T-cell (primary cell): ENCODE results near the gene FBXL15. TPM values are rescaled to one million over a fixed set of nuclear protein-coding genes. Genes with fewer than 3 reads are reported as not detected.
A peak's percentile ranks its signal among the peaks of the same experiment; 100 is the strongest.

ENCODE experiments used
- ATAC-seq, 4 experiments: fragments of 200-7000 bp in 3 of 4; fragments of 150-1000 bp in 1 of 4; cut with Tn5 transposase; replicated peaks in 1 of 4; 1 replicate in 3 of 4; 2 replicates in 1 of 4; pipeline ENCODE4 v1.10.0; 2021; ENCODE audit warnings: moderate library complexity in 3 of 4, mild to moderate bottlenecking in 2 of 4, moderate number of reproducible peaks in 1 of 4
- CTCF ChIA-PET, 2 donors: fragments of 300-600 bp; sonication (Branson Sonifier 250); formaldehyde crosslinking; loops; one replicate each; lab custom pipeline; 2022; ENCODE audit warnings: antibody characterized with exemption in 2 of 2; lab: Charles Lee
- POLR2A ChIA-PET, 2 donors: fragments of 300-600 bp; sonication (Branson Sonifier 250); formaldehyde crosslinking; loops; one replicate each; lab custom pipeline; 2022; ENCODE audit warnings: antibody characterized with exemption in 2 of 2; lab: Charles Lee
- DNase-seq, 35 experiments: peaks; one replicate each; pipeline versions ENCODE4 v3.0.0 to v3.0.0-alpha.2; 2013 to 2023
- H3K27ac ChIP-seq: one replicate; pipeline ENCODE4 v1.5.1; 2013; ENCODE audit warnings: low read length
- H3K27me3 ChIP-seq, 2 experiments: replicated peaks in 1 of 2; 1 replicate in 1 of 2; 2 replicates in 1 of 2; pipeline versions ENCODE4 v1.6.1 to v1.7.0; 2013; ENCODE audit warnings: low read length in 1 of 2, mixed read lengths in 1 of 2; ENCODE audit not compliant: control insufficient read depth in 2 of 2, insufficient read depth in 2 of 2; ENCODE audit errors: extremely low read depth in 1 of 2
- H3K36me3 ChIP-seq, 2 donors: 1 replicate in 1 of 2; 2 replicates in 1 of 2; pipeline versions ENCODE4 v1.6.1 to v1.7.0; 2013; ENCODE audit warnings: low read length in 1 of 2; ENCODE audit not compliant: control insufficient read depth in 2 of 2, insufficient read depth in 1 of 2; ENCODE audit errors: extremely low read depth in 1 of 2
- H3K4me1 ChIP-seq, 2 experiments: 1 replicate in 1 of 2; 2 replicates in 1 of 2; pipeline versions ENCODE4 v1.6.1 to v1.7.0; 2013; ENCODE audit warnings: low read length in 2 of 2, mixed read lengths in 1 of 2; ENCODE audit not compliant: insufficient read depth in 2 of 2, control insufficient read depth in 1 of 2; ENCODE audit errors: extremely low read depth in 1 of 2
- H3K4me3 ChIP-seq, 2 donors: 1 replicate in 1 of 2; 2 replicates in 1 of 2; pipeline versions ENCODE4 v1.5.1 to v1.7.0; 2013; ENCODE audit warnings: mild to moderate bottlenecking in 2 of 2, low read length in 1 of 2, moderate library complexity in 1 of 2; ENCODE audit not compliant: control insufficient read depth in 1 of 2; ENCODE audit errors: extremely low read depth in 1 of 2
- H3K9me3 ChIP-seq: 2 replicates; pipeline ENCODE4 v1.7.0; 2013
- H3K27ac Mint-ChIP-seq, 2 donors: one replicate each; pipeline ENCODE4 v1.8.0; 2020 to 2021; ENCODE audit warnings: mild to moderate bottlenecking in 2 of 2, mixed read lengths in 2 of 2
- H3K27me3 Mint-ChIP-seq, 2 donors: one replicate each; pipeline ENCODE4 v1.8.0; 2021 to 2022; ENCODE audit warnings: mixed read lengths in 2 of 2
- H3K36me3 Mint-ChIP-seq: one replicate; pipeline ENCODE4 v1.8.0; 2021; ENCODE audit warnings: mixed read lengths
- H3K4me1 Mint-ChIP-seq, 3 donors: one replicate each; pipeline ENCODE4 v1.8.0; 2020 to 2022; ENCODE audit warnings: mixed read lengths in 3 of 3, mild to moderate bottlenecking in 1 of 3
- H3K4me3 Mint-ChIP-seq, 3 donors: one replicate each; pipeline ENCODE4 v1.8.0; 2020 to 2022; ENCODE audit warnings: mild to moderate bottlenecking in 3 of 3, mixed read lengths in 3 of 3, moderate library complexity in 3 of 3
- H3K9me3 Mint-ChIP-seq, 3 donors: one replicate each; pipeline ENCODE4 v1.8.0; 2020 to 2022; ENCODE audit warnings: mixed read lengths in 3 of 3
- WGBS: methylation state at CpG from one replicate; pipeline ENCODE4 v1.1.5; 2013; ENCODE audit warnings: missing lambda C conversion rate; ENCODE audit not compliant: insufficient coverage; 5-methylcytosine and 5-hydroxymethylcytosine counted together
- total RNA-seq, 35 experiments: library from RNA in 6 of 35; stranded (reverse) in 6 of 35; fragments of 120-200 nt in 1 of 35; gene quantifications; one replicate each; pipeline versions ENCODE4 v1.2.1 to v1.2.4 and lab custom pipeline; 2013 to 2026

The FBXL15 gene
- total RNA-seq, 5 donors from 2014 or later (not counting 1 experiment from before 2014, with no cell fraction given) = 13.3 to 30.4 (median 23.7) TPM

GRCh38 chr10:102462512-102463054 is 41.9 kb downstream of the FBXL15 start:
- no peaks in the 10 kb centered on the region for H3K9me3 ChIP-seq
- Mint-ChIP-seq H3K27ac (peak overlapping the region in 1 of 2 donors; percentile 10), H3K9me3 (no peaks in the 10 kb centered on the region), H3K4me1 (peaks cover 21 to 30% (median 26%) of the 10 kb centered on the region in 3 donors), H3K36me3 (no peaks in the 10 kb centered on the region), H3K4me3 (peak overlapping the region; percentile 85 to 95 (median 86)), H3K27me3 (no peaks in the 10 kb centered on the region)
- peaks cover 5 to 23% of the 10 kb centered on the region in 2 experiments for H3K4me1 ChIP-seq
- no peaks in the 10 kb centered on the region for H3K27me3 ChIP-seq
- ATAC-seq = no peak
- H3K27ac ChIP-seq = no peak overlapping the region
- 73% methylated on average over 5 of the region's 6 CpGs for WGBS
- no peak overlapping the region for H3K4me3 ChIP-seq
- no peak for DNase-seq
- H3K36me3 ChIP-seq = no peaks in the 10 kb centered on the region
- POLR2A ChIA-PET = no interaction called here
- CTCF ChIA-PET = interaction anchor here (0.7 to 2.7 kb wide), 4 partner anchors 12 to 40 kb away, joined by 5 to 11 read pairs (median 6); partner anchors contain the start of genes ACTR1A (in 1 of the 2) and C10orf95 (in 1 of the 2)

GRCh38 chr10:102463983-102464382 is 43.3 kb downstream of the FBXL15 start:
- Mint-ChIP-seq H3K9me3 (no peaks in the 10 kb centered on the region), H3K27ac (no peak overlapping the region), H3K27me3 (no peaks in the 10 kb centered on the region), H3K36me3 (no peaks in the 10 kb centered on the region), H3K4me1 (peaks cover 21 to 28% (median 26%) of the 10 kb centered on the region in 3 donors), H3K4me3 (no peak overlapping the region)
- CTCF ChIA-PET = no interaction called here
- H3K4me3 ChIP-seq = no peak overlapping the region
- H3K27me3 ChIP-seq = no peaks in the 10 kb centered on the region
- no peak for DNase-seq
- POLR2A ChIA-PET = no interaction called here
- no peak overlapping the region for H3K27ac ChIP-seq
- 86% methylated on average over 10 of the region's 10 CpGs for WGBS
- ATAC-seq = no peak
- H3K36me3 ChIP-seq = peaks cover 0 to 3% of the 10 kb centered on the region in 2 donors
- H3K9me3 ChIP-seq = no peaks in the 10 kb centered on the region
- peaks cover 5 to 23% of the 10 kb centered on the region in 2 experiments for H3K4me1 ChIP-seq

- Mint-ChIP-seq H3K4me1 (peaks cover 21 to 26% (median 26%) of the 10 kb centered on the region in 3 donors), H3K27ac (no peak overlapping the region), H3K36me3 (peaks cover 4% of the 10 kb centered on the region), H3K4me3 (no peak overlapping the region), H3K27me3 (no peaks in the 10 kb centered on the region), H3K9me3 (no peaks in the 10 kb centered on the region)
- peaks cover 3% of the 10 kb centered on the region in 2 donors for H3K36me3 ChIP-seq
- no peak overlapping the region for H3K4me3 ChIP-seq
- no peak for ATAC-seq
- ChIA-PET CTCF (no interaction called here), POLR2A (no interaction called here)
- no peaks in the 10 kb centered on the region for H3K27me3 ChIP-seq
- H3K27ac ChIP-seq = no peak overlapping the region
- DNase-seq = no peak
- H3K9me3 ChIP-seq = no peaks in the 10 kb centered on the region
- no CpG with 5 or more reads among the region's 3 CpGs for WGBS
- H3K4me1 ChIP-seq = peaks cover 5 to 22% of the 10 kb centered on the region in 2 experiments
Observed at GRCh38 chr10:102465466-102465865, 44.8 kb downstream of the FBXL15 start.

GRCh38 chr10:102467318-102467717 is 46.7 kb downstream of the FBXL15 start:
- Histone ChIP-seq H3K9me3 (no peaks in the 10 kb centered on the region), H3K4me1 (peaks cover 0 to 7% of the 10 kb centered on the region in 2 experiments), H3K4me3 (no peak overlapping the region), H3K36me3 (peaks cover 3% of the 10 kb centered on the region in 2 donors), H3K27me3 (no peaks in the 10 kb centered on the region), H3K27ac (no peak overlapping the region)
- DNase-seq (no peak), ATAC-seq (no peak)
- H3K27ac Mint-ChIP-seq = no peak overlapping the region
- H3K4me3 Mint-ChIP-seq = no peak overlapping the region
- peaks cover 6 to 8% (median 8%) of the 10 kb centered on the region in 3 donors for H3K4me1 Mint-ChIP-seq
- peaks cover 4% of the 10 kb centered on the region for H3K36me3 Mint-ChIP-seq
- ChIA-PET CTCF (no interaction called here), POLR2A (no interaction called here)
- WGBS = 100% methylated on average over 3 of the region's 6 CpGs
- no peaks in the 10 kb centered on the region for H3K9me3 Mint-ChIP-seq
- H3K27me3 Mint-ChIP-seq = no peaks in the 10 kb centered on the region

GRCh38 chr10:102467971-102468438 is 47.4 kb downstream of the FBXL15 start:
- Mint-ChIP-seq H3K27me3 (no peaks in the 10 kb centered on the region), H3K9me3 (no peaks in the 10 kb centered on the region), H3K4me3 (no peak overlapping the region), H3K36me3 (peaks cover 4% of the 10 kb centered on the region), H3K27ac (no peak overlapping the region), H3K4me1 (peaks cover 5 to 6% (median 6%) of the 10 kb centered on the region in 3 donors)
- ChIA-PET POLR2A (interaction anchor here (0.6 to 0.7 kb wide), 3 partner anchors 165 to 1069 kb away, joined by 4 read pairs; no protein-coding TSS in a partner anchor), CTCF (no interaction called here)
- no peaks in the 10 kb centered on the region for H3K9me3 ChIP-seq
- peaks cover 5 to 9% of the 10 kb centered on the region in 2 experiments for H3K4me1 ChIP-seq
- no peak for ATAC-seq
- 76% methylated on average over 2 of the region's 6 CpGs for WGBS
- H3K4me3 ChIP-seq = no peak overlapping the region
- no peak overlapping the region for H3K27ac ChIP-seq
- no peak for DNase-seq
- no peaks in the 10 kb centered on the region for H3K27me3 ChIP-seq
- peaks cover 3% of the 10 kb centered on the region in 2 donors for H3K36me3 ChIP-seq

- peaks cover 4% of the 10 kb centered on the region for H3K36me3 Mint-ChIP-seq
- no peaks in the 10 kb centered on the region for H3K9me3 Mint-ChIP-seq
- ChIA-PET POLR2A (interaction anchor here (0.6 to 0.7 kb wide), 3 partner anchors 166 to 1070 kb away, joined by 4 read pairs; no protein-coding TSS in a partner anchor), CTCF (no interaction called here)
- H3K4me3 Mint-ChIP-seq = no peak overlapping the region
- H3K27ac ChIP-seq = no peak overlapping the region
- DNase-seq = no peak
- H3K4me1 Mint-ChIP-seq = peaks cover 12 to 13% (median 12%) of the 10 kb centered on the region in 3 donors
- H3K27me3 ChIP-seq = no peaks in the 10 kb centered on the region
- H3K36me3 ChIP-seq = peaks cover 3% of the 10 kb centered on the region in 2 donors
- no peak overlapping the region for H3K4me3 ChIP-seq
- H3K27me3 Mint-ChIP-seq = no peaks in the 10 kb centered on the region
- peaks cover 10 to 12% of the 10 kb centered on the region in 2 experiments for H3K4me1 ChIP-seq
- ATAC-seq = no peak
- no peak overlapping the region for H3K27ac Mint-ChIP-seq
- 94% methylated on average over 3 of the region's 9 CpGs for WGBS
- no peaks in the 10 kb centered on the region for H3K9me3 ChIP-seq
Observed at GRCh38 chr10:102468683-102469082, 48.0 kb downstream of the FBXL15 start.
